ENCODE measurements around the gene THAP7.

Gene THAP7

DNA sequence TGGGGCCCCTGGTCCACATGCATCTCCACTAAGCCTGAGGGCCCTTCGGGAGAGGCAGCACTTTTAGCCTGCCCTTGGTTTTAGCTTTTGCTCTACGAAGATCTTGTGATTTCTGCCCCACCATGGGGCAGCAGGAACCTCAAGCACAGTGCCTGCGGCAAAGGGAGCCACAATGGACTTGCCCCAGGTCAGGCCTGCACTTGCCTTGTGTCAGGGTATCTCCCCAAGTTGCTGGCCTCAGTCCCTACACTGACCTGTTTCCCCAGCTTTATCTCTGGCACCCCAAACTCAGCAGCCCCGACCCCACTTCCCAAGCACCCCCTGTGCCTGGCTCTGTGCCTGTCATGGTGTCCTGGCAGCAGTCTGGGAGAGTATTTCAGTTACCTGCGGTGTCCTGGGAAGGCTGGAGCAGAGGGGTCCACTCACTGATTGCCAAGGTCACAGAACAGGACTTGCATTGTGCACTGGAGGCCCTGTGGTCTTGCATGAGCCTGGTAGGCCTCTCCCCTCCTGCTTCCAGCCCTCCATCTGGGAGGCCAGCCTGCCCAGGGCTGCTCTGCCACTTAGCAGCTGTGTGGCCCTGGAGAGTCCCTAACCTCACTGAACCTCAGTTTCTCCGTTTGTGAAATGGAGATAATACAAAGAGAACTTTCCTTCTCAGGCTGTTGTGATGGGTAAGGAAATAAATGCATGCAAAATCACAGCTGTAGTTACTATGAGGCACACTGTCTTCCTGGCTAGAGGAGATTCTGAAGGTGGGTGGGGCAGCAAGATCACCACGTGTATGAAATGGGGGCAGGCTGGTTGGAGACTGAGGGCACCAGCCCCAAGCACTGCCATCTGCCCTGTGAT lies 38.5 kb downstream of the THAP7 start:
- no peak for DNase-seq
- Mint-ChIP-seq H3K27ac (no peak overlapping the region), H3K36me3 (ENCODE audit: low read depth) (no peaks in the 10 kb centered on the region), H3K4me3 (no peak overlapping the region), H3K9me3 (no peaks in the 10 kb centered on the region), H3K27me3 (peaks cover 34% of the 10 kb centered on the region), H3K4me1 (ENCODE audit: low read depth) (peaks cover 16% of the 10 kb centered on the region)

DNA sequence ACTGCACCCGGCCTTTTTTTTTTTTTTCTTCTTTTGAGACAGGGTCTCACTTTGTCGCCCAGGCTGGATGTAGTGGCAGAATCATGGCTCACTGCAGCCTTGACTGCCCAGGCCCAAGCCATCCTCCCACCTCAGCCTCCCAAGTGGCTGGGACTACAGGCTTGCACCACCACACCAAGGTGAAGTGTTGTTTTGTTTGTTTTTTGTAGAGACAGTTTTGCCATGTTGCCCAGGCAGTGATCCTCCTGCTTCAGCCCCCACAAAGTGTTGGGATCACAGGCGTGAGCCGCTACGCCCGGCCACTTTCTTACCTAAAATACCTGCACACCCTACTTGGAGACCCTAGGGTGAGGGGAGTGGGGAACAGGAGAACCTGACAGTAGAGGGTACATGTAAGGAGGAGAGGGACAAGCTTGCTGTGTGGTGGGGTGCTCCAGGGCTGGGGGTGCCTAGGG lies 39.4 kb downstream of the THAP7 start:
- Mint-ChIP-seq H3K9me3 (no peaks in the 10 kb centered on the region), H3K27ac (no peak overlapping the region), H3K4me3 (no peak overlapping the region), H3K27me3 (peaks cover 43% of the 10 kb centered on the region), H3K36me3 (ENCODE audit: low read depth) (no peaks in the 10 kb centered on the region), H3K4me1 (ENCODE audit: low read depth) (peaks cover 16% of the 10 kb centered on the region)
- DNase-seq, result no peak

DNA sequence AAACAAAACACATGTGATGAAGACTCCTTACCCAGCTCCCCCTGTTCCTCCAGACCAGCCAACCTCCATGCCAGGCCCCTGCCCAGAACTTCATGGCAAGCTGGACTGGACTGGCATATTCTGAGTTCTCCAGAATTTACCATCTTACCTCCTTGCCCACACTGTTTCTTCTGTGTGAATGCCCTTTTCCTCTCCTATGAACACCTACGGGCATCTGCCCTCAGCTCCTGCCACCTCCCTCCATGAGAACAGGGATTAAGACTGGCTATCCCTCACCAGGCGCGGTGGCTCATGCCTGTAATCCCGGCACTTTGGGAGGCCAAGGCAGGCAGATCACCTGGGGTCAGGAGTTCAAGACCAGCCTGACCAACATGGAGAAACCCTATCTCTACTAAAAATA lies 41.3 kb downstream of the THAP7 start:
- H3K4me1 Mint-ChIP-seq (ENCODE audit: low read depth), result peaks cover 25% of the 10 kb centered on the region
- no peaks in the 10 kb centered on the region for H3K9me3 Mint-ChIP-seq
- H3K27me3 Mint-ChIP-seq, result peaks cover 53% of the 10 kb centered on the region
- H3K4me3 Mint-ChIP-seq, result no peak overlapping the region
- no peaks in the 10 kb centered on the region for H3K36me3 Mint-ChIP-seq (ENCODE audit: low read depth)
- H3K27ac Mint-ChIP-seq, result peak overlapping the region; percentile 56
- no peak for DNase-seq

DNA sequence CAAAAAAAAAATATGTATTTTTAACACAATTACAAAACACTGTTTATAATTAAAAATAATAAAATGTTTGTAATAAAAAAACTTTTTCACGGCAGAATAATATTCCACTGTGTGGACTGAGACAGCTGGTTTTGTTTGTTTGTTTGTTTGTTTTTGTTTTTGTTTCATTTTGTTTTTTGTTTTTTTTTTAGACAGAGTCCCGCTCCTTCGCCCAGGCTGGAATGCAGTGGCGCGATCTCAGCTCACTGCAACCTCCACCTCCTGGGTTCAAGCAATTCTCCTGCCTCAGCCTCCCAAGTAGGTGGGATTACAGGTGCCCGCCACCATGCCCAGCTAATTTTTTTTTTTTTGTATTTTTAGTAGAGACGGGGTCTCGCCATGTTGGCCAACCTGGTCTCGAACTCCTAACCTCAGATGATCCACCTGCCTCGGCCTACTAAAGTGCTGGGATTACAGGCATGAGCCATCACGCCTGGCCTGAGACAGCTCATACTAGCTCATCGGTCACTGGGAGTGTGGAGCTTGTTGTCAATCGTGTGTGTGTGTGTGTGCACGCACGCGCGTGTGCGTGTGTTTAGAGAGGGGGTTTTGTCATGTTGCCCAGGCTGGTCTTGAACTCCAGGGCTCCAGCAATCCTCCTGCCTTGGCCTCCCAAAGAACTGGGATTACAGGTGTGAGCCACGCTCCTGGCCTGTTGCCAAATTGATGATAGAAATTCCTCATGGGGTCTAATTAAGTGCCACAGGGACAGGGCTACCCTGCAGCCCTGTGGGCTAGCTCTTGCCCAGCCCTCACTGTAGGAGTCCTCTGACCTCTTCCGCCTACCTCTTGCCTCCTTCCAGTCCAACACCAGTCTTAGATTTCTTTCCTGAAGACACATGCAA lies 42.1 kb downstream of the THAP7 start:
- no peaks in the 10 kb centered on the region for H3K36me3 Mint-ChIP-seq (ENCODE audit: low read depth)
- DNase-seq, result no peak
- H3K4me1 Mint-ChIP-seq (ENCODE audit: low read depth), result peaks cover 22% of the 10 kb centered on the region
- H3K27ac Mint-ChIP-seq, result no peak overlapping the region
- no peak overlapping the region for H3K4me3 Mint-ChIP-seq
- peaks cover 49% of the 10 kb centered on the region for H3K27me3 Mint-ChIP-seq
- H3K9me3 Mint-ChIP-seq, result no peaks in the 10 kb centered on the region

DNA sequence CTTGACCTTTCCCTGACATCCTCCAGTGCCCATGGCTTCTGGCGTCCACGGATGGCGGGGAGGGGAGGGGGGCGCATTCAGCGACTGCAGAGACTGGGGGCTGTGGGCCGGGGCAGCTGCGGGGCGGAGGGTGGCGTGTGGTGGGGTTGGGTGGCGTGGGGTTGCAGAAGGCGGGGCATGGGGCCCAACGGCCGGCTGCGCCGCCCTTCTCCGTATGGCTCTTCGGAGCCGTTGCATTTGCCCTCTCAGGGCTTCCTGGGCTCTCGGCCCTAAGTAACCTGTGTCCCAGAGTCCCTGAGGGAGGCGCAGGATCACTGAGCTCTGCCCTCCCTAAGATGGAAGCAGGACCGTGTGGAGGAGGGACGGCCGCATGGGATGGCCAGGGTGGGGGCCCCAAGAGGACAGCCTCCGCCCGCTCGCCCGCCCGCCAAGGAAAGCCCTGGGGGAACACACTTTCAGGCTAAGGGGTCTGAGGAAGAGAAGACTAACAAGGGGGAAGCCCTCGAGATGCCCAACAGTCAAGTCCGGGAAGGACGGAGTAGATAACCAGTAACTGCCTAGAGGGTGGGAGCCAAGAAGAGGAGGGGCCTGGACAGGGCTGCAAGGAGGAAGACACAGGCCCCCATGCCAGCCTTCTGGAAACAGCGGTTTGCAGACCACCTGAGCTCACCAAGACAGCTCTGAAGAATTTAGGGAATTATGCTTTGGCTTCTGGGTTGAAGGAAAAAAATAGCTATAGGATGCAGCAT lies 44.1 kb downstream of the THAP7 start:
- no peak overlapping the region for H3K27ac Mint-ChIP-seq
- H3K4me3 Mint-ChIP-seq, result peak overlapping the region; percentile 54
- H3K9me3 Mint-ChIP-seq, result no peaks in the 10 kb centered on the region
- no peak for DNase-seq
- H3K27me3 Mint-ChIP-seq, result peaks cover 34% of the 10 kb centered on the region
- peaks cover 16% of the 10 kb centered on the region for H3K36me3 Mint-ChIP-seq (ENCODE audit: low read depth)
- H3K4me1 Mint-ChIP-seq (ENCODE audit: low read depth), result peaks cover 15% of the 10 kb centered on the region

DNA sequence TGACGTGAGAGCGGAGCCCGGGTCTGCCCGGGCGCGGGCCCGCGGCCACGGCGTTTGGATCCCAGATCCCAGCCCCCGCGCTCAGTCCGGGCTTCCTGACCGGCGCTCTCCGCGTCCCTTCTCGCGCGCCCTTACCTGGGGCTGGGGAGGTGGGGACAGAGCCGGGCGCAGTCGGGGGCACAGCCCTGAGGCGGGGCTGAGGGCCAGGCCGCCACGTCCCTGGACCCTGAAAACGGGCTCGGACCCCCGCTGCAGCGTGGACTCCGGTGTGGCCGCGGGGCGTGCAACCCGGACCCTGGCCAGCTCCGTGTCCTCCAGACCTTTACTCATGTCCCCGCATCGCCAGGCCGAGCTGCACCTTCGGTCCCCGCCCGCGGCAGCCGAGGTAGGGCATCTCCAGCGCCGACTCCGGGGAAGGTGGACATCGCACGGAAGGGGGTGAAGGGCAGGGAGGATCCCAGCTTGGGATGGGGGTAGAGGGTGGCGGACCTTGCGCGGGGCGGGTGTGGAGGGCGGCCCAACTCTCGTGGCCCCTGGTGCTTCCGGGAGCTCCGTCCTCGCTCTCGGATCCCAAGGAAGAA lies 44.7 kb downstream of the THAP7 start:
- Mint-ChIP-seq H3K27me3 (peaks cover 34% of the 10 kb centered on the region), H3K27ac (no peak overlapping the region), H3K9me3 (no peaks in the 10 kb centered on the region), H3K4me1 (ENCODE audit: low read depth) (peaks cover 15% of the 10 kb centered on the region), H3K36me3 (ENCODE audit: low read depth) (peaks cover 22% of the 10 kb centered on the region), H3K4me3 (peak overlapping the region; percentile 54)
- DNase-seq, result no peak

DNA sequence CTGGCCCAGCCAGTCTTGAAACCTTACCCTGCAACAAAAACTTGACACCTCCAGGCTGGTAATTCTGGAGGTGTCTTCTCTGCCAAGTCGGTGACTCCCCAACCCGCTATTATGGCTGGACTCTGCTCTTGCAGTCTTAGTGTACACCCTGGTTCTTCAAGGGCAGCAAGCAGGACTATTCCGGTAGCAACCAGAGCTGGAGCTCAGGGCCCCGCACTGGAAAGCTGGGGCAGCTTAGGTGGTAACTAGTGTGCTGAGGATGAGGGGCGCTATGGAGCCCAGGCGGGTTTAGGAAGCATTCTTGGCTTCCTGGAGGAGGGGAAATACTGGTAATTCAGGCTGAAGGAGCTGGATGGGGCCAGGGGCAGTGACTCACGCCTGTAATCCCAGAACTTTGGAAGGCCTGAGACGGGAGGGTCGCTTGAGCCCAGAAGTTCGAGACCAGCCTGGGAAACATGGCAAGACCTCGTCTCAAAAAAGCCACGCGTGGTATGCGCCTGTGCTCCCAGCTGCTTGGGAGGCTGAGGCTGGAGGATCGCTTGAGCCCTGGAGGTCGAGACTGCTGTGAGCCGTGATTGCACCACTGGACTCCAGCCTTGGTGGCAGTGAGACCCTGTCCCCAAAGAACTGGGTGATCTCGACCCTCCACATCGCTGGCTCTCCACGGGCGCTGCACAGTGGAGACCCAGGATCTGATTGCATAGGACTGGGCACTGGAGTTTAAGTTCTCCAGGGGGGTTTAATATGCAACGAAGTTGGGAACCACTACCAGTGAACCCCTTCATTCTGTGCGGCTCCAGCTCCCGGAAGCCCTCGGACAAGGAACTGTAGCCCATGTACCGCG lies 45.4 kb downstream of the THAP7 start:
- Mint-ChIP-seq H3K36me3 (ENCODE audit: low read depth) (peaks cover 30% of the 10 kb centered on the region), H3K27ac (no peak overlapping the region), H3K27me3 (peaks cover 34% of the 10 kb centered on the region), H3K4me3 (peak overlapping the region; percentile 36), H3K9me3 (no peaks in the 10 kb centered on the region), H3K4me1 (ENCODE audit: low read depth) (peaks cover 11% of the 10 kb centered on the region)
- DNase-seq, result no peak

DNA sequence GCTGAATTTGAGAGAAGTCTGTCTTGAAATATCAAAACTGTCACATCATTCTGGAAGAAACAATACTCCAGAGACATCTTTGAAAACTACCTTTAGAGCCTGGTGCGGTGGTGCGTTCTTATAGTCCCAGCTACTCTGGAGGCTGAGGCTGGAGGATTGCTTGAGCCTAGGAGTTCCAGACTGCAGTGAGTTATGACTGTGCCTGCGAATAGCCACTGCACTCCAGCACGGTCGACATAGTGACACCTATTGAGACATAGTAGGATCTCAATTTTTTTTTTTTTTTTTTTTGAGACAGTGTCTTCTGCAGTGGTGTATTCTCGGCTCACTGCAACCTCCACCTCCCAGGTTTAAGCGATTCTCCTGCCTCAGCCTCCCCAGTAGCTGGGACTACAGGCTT lies 46.4 kb downstream of the THAP7 start:
- no peaks in the 10 kb centered on the region for H3K9me3 Mint-ChIP-seq
- DNase-seq, result no peak
- H3K36me3 Mint-ChIP-seq (ENCODE audit: low read depth), result peaks cover 39% of the 10 kb centered on the region
- peaks cover 32% of the 10 kb centered on the region for H3K27me3 Mint-ChIP-seq
- H3K4me3 Mint-ChIP-seq, result no peak overlapping the region
- no peak overlapping the region for H3K27ac Mint-ChIP-seq
- peaks cover 10% of the 10 kb centered on the region for H3K4me1 Mint-ChIP-seq (ENCODE audit: low read depth)

DNA sequence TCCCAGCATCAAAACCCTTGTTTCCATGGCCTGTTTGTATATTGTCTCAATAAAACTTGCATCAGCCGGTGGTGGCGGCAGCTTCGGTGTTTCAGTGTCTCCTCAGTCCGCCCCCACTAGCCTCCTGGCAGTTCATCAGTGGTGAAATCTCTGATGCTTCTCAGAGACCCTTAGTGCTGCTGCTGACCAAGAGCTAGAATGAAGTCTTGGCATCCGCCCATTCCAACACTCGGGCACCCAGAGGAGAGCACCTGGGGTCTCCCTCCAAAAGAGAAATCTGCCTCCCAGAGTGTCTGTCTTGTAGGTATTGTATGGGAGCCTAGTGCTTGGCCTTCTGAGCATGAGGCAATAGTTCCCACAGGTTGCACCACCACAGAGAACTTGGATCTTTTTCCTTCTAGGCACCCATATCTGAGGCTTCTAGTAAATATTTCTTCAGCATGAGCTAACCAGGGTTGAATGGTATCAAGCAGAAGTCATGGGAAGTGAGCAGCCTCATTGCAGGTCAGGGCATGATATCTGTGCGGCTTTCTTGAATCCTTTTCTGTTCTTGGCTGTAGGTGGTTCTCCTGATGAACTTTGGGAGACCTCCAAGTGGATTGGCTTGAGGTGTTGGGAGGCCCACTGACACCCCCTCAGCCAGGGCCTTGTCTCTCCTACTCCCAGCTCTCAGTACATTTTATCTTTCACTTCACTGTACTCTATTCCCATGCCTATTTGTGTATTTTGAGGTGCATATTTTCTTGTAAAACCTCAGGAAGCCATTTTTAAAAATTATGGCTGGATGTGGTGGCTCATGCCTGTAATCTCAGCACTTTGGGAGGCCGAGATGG lies 48.0 kb downstream of the THAP7 start:
- H3K27ac Mint-ChIP-seq, result no peak overlapping the region

DNA sequence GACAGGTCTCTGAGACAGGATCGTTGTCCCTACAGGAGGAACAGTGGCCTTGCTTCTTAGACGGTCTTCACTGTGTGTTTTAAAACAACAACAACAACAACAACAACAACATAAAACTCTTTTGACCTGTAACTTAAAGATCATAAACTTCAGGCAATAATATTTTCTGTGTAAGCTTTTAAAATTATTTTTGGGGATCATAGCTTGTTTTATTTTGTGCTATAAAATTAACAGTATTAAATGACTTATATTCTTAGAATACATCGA lies 48.6 kb downstream of the THAP7 start:
- no peak for DNase-seq
- Mint-ChIP-seq H3K4me1 (ENCODE audit: low read depth) (peaks cover 24% of the 10 kb centered on the region), H3K27me3 (peaks cover 21% of the 10 kb centered on the region), H3K4me3 (no peak overlapping the region), H3K9me3 (no peaks in the 10 kb centered on the region), H3K27ac (no peak overlapping the region), H3K36me3 (ENCODE audit: low read depth) (peaks cover 60% of the 10 kb centered on the region)

More for the DNA sequence above, 48.0 kb downstream of the THAP7 start:
- Mint-ChIP-seq H3K4me3 (no peak overlapping the region), H3K36me3 (ENCODE audit: low read depth) (peaks cover 55% of the 10 kb centered on the region), H3K4me1 (ENCODE audit: low read depth) (peaks cover 20% of the 10 kb centered on the region), H3K27me3 (peaks cover 26% of the 10 kb centered on the region), H3K9me3 (no peaks in the 10 kb centered on the region)
- DNase-seq, result no peak

DNA sequence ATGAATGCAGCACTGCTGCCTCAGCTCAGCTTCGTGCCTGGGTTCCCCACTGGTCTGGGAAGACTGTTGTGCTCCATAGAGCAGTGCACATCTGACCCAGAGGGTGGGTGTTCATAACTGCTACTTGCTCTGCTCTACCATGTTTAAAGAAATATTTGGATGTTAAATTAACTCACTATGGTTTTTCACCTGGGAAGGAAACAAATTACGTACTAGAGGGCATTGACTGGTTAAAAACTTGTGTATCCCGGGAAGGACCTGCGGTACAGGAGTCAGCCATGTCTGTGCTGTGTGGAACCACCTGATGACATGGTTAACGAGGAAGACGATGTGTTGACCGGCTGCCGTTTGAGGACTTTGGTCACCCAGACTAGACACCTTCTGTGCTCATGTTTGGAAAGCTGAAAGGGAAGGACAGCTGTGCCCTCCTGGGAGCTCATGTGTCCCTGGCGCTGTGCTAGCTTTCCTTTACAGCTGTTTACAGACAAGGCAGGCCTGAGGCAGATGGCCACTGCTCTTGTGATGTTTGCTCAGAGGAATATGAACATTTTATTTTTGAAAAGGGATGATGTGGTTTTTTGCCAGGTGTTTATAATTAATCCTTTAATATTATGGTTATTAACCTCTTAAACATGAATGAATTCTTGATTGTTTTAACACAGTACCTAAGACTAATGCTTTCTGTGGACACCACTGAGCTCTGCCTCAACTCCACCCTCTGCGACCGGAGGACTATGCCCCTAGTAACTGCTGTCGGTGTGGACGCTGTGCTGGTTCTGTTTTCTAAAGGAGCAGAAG lies 49.2 kb downstream of the THAP7 start:
- Mint-ChIP-seq H3K9me3 (no peaks in the 10 kb centered on the region), H3K27ac (no peak overlapping the region), H3K27me3 (peaks cover 16% of the 10 kb centered on the region), H3K4me1 (ENCODE audit: low read depth) (peaks cover 29% of the 10 kb centered on the region), H3K36me3 (ENCODE audit: low read depth) (peaks cover 65% of the 10 kb centered on the region), H3K4me3 (no peak overlapping the region)
- no peak for DNase-seq

DNA sequence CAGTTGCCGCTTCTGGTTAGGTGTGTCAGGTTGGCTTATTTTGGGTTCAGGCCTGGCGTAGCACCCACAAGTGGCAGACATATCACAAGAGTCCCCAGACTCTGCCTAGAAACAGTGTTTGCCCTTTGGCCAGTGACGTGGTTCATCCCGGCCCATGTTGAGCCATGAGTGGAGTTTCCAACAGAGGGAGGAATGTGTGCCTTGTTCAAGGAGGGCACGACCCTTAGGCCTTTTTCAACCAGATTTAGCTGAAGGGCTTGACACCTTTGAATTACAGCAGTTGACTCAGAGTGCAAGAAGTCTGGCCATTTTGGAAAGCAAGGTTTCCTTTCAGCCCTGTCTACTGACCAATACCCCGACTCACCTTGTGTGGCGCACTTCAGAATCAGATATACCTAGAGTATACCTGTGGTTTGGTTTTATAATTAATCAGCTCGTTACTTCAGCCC lies 50.0 kb downstream of the THAP7 start:
- H3K27me3 Mint-ChIP-seq, result peaks cover 8% of the 10 kb centered on the region
- H3K4me3 Mint-ChIP-seq, result no peak overlapping the region
- H3K27ac Mint-ChIP-seq, result peak overlapping the region; percentile 41
- H3K4me1 Mint-ChIP-seq (ENCODE audit: low read depth), result peaks cover 29% of the 10 kb centered on the region
- H3K9me3 Mint-ChIP-seq, result no peaks in the 10 kb centered on the region
- no peak for DNase-seq
- H3K36me3 Mint-ChIP-seq (ENCODE audit: low read depth), result peaks cover 71% of the 10 kb centered on the region

Measured in activated T-cell treated with anti-CD3 and anti-CD28 coated beads, Interleukin-2, amount 50 U/mL, for 24 hours (primary cell).